Measurements from ENCODE around the gene CDH23.

Gene CDH23

GRCh38 chr10:71463111-71463510, 66.4 kb downstream of the CDH23 start:
- TF ChIP-seq, protein P1, sequence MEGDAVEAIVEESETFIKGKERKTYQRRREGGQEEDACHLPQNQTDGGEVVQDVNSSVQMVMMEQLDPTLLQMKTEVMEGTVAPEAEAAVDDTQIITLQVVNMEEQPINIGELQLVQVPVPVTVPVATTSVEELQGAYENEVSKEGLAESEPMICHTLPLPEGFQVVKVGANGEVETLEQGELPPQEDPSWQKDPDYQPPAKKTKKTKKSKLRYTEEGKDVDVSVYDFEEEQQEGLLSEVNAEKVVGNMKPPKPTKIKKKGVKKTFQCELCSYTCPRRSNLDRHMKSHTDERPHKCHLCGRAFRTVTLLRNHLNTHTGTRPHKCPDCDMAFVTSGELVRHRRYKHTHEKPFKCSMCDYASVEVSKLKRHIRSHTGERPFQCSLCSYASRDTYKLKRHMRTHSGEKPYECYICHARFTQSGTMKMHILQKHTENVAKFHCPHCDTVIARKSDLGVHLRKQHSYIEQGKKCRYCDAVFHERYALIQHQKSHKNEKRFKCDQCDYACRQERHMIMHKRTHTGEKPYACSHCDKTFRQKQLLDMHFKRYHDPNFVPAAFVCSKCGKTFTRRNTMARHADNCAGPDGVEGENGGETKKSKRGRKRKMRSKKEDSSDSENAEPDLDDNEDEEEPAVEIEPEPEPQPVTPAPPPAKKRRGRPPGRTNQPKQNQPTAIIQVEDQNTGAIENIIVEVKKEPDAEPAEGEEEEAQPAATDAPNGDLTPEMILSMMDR (IDR thresholded peaks at IDR 0.05; ENCODE audit: insufficient read depth, low read length, poor library complexity, severe bottlenecking) = no peak
- H3K27me3 ChIP-seq (replicated peaks; ENCODE audit: control insufficient read depth, insufficient read depth, low read length) = no peaks in the 10 kb centered on the region; the same call in none of the 2 replicates
- H3K4me3 ChIP-seq (replicated peaks; ENCODE audit: low read depth, low read length) = no peak overlapping the region
- H3K36me3 ChIP-seq (ENCODE audit: control insufficient read depth, insufficient read depth, low read length) = no peaks in the 10 kb centered on the region
- DNase-seq (ENCODE audit: extremely low read depth, insufficient read length) = no peak

DNA sequence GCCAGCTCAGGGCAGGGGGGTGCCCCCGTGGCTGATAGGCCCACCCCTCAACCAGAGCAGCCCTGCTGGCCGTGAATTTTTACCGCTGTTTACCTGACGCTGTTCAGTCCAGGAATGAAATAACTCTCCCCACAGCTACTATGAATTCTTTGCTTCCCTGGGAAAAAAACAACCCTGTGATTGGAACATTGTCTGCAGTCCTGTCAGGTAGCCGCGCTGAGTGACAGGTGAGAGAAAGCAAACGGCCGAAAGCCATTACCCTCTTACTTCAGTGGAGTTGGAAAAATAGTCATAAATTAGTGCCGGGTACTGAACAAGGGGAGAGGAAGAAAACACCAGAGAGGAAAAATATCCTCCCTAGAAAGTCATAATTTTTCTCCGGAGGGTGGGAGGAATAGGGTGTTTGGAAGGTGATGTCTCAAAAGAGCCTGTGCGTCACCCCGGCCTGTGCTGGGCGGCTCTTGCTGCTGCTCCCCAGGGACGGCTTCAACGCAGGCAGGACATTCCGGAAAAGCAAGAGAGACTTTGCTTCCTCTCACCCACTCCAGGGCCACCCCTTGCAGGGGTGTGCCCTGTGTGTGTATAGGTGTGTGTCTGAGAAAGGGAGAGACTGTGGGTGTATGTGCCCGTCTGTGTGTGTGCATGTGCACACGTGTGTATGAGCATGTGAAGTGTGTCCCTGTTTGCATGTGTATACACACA, 69.0 kb downstream of the CDH23 start:
- Histone ChIP-seq H3K4me3 (replicated peaks; ENCODE audit: low read depth, low read length) (no peak overlapping the region), H3K36me3 (ENCODE audit: control insufficient read depth, insufficient read depth, low read length) (no peaks in the 10 kb centered on the region), H3K27me3 (replicated peaks; ENCODE audit: control insufficient read depth, insufficient read depth, low read length) (no peaks in the 10 kb centered on the region; the same call in 1 of the 2 replicates)
- DNase-seq (ENCODE audit: extremely low read depth, insufficient read length) = no peak
- TF ChIP-seq, protein P1 (IDR thresholded peaks at IDR 0.05; ENCODE audit: insufficient read depth, low read length, poor library complexity, severe bottlenecking) = no peak

GRCh38 chr10:71466330-71466729, 69.6 kb downstream of the CDH23 start:
- H3K4me3 ChIP-seq (replicated peaks; ENCODE audit: low read depth, low read length) = no peak overlapping the region
- H3K36me3 ChIP-seq (ENCODE audit: control insufficient read depth, insufficient read depth, low read length) = no peaks in the 10 kb centered on the region
- H3K27me3 ChIP-seq (replicated peaks; ENCODE audit: control insufficient read depth, insufficient read depth, low read length) = no peaks in the 10 kb centered on the region; the same call in 1 of the 2 replicates
- TF ChIP-seq, protein P1 (IDR thresholded peaks at IDR 0.05; ENCODE audit: insufficient read depth, low read length, poor library complexity, severe bottlenecking) = no peak
- DNase-seq (ENCODE audit: extremely low read depth, insufficient read length) = no peak

GRCh38 chr10:71467161-71467560, 70.4 kb downstream of the CDH23 start:
- DNase-seq (ENCODE audit: extremely low read depth, insufficient read length) = no peak
- no peaks in the 10 kb centered on the region for H3K27me3 ChIP-seq (replicated peaks; ENCODE audit: control insufficient read depth, insufficient read depth, low read length)
- TF ChIP-seq, protein P1 (IDR thresholded peaks at IDR 0.05; ENCODE audit: insufficient read depth, low read length, poor library complexity, severe bottlenecking) = no peak
- no peak overlapping the region for H3K4me3 ChIP-seq (replicated peaks; ENCODE audit: low read depth, low read length)
- no peaks in the 10 kb centered on the region for H3K36me3 ChIP-seq (ENCODE audit: control insufficient read depth, insufficient read depth, low read length)

DNA sequence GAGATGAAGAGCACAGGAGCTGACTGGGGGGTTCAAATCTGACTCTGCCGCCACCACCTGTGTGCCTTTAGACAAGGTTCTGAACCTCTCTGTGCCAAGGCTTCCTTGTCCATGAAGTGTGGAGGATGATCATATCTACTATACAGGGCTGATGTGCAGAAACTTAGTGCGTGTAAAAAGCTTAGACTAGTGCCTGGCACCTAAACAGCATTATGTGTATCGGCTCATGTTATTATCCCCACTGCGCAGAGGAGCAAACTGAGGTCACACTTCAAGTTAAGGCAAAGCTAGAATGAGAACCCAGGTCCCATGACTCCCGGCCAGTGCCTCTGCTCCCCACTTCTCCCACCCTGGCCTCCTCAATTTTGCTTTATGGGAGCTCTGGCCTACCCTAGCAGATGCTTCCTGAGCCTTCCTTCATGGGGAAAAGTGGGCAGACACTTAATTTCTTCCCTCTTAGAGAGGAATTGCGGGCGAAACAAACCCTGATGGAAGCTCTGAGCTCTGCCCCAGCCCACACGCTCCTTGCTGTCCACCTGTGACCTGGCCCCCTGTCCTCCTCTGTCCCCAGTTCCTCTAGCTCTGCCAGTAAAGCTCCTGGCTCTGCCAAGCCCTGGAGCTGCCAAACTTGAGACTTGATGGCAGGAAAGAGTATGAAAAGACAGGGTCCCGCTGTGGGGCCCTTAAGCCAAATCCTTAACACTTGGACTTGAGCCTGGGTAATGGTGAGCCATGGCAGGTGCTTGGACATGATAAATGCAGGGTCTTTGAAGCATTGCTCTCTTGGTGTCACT, 71.0 kb downstream of the CDH23 start:
- no peak for DNase-seq (ENCODE audit: extremely low read depth, insufficient read length)
- Histone ChIP-seq H3K4me3 (replicated peaks; ENCODE audit: low read depth, low read length) (no peak overlapping the region), H3K27me3 (replicated peaks; ENCODE audit: control insufficient read depth, insufficient read depth, low read length) (no peaks in the 10 kb centered on the region), H3K36me3 (ENCODE audit: control insufficient read depth, insufficient read depth, low read length) (no peaks in the 10 kb centered on the region)
- TF ChIP-seq, protein P1 (IDR thresholded peaks at IDR 0.05; ENCODE audit: insufficient read depth, low read length, poor library complexity, severe bottlenecking) = no peak
